ENCODE results near the gene MRPL17. TPM values are rescaled to one million over a fixed set of nuclear protein-coding genes. Genes with fewer than 3 reads are reported as not detected.

MRPL17 gene
- total and polyA plus RNA-seq, 2 experiments from 2014 or later: 26.7 to 81.8 TPM

DNA sequence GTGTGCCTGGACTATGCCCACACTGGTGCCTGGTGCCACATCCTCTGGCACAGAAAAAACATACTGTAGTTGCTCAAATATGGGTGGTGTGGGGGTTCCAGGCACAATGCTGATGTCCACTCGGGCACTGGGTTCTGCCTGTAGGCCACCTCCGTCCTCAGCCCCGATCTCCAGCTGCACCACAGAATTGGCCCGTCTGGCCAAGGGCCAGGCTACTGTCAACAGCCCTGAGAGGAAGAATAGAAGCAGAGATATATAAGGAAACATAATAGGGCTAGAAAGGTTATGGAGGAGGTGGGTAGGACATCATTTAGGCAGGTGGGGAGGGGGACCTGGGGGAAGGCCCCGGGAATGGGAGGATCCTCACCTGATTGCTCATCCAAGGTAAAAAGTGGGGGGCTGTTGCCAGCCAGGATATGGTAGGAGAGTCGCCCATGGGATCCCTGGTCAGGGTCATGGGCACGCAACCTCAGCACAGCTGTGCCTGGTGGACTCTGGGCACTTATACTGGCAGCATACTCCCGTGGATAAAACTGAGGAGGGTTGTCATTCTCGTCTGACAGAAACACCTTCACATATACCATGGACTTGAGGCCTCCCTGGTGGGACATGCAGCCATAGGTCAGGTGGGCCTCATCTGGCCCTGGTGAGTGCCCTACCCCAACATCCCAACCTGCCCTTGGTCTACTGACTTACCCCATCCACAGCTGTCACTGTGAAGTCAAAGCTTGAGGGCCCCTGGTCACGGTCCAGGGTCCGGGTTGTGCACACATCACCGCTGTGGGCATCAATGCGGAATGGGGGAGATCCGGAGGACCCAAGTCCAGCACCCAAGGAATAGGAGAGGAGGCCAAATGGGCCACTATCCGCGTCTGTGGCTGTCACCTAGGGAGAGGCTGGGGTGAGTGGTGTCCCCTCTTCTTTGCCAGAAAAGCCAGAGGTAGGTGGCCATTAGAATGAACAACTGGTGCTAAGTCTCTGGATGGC lies 49.4 kb downstream of the MRPL17 start:
- DNase-seq (ENCODE audit: low spot score) (no peak), ATAC-seq (no peak)
- Histone ChIP-seq H3K4me2 (no peak overlapping the region), H3K36me3 (ENCODE audit: insufficient read depth) (no peaks in the 10 kb centered on the region), H3K79me2 (replicated peaks; ENCODE audit: insufficient read depth) (no peaks in the 10 kb centered on the region), H3K27me3 (ENCODE audit: insufficient read depth) (peaks cover 33% of the 10 kb centered on the region), H3F3A (replicated peaks; ENCODE audit: low read depth) (no peaks in the 10 kb centered on the region; the same call in 1 of the 2 replicates), H3K9me2 (ENCODE audit: insufficient read depth) (no peaks in the 10 kb centered on the region), H3K4me3 (no peak overlapping the region), H3K4me1 (ENCODE audit: insufficient read depth) (no peaks in the 10 kb centered on the region; the same call in 1 of the 2 replicates), H4K20me1 (replicated peaks; ENCODE audit: insufficient read depth) (no peaks in the 10 kb centered on the region), H2AFZ (no peak overlapping the region), H3K27ac (ENCODE audit: low read depth) (no peak overlapping the region)
- Mint-ChIP-seq H3K9me3 (no peaks in the 10 kb centered on the region; the same call in 2 of the 3 replicates), H3K4me1 (peaks cover 9% of the 10 kb centered on the region), H3K4me3 (no peak overlapping the region), H3K27me3 (ENCODE audit: insufficient read depth, low read depth, poor library complexity) (peaks cover 29% of the 10 kb centered on the region), H3K27ac (no peak overlapping the region), H3K36me3 (ENCODE audit: low read depth) (peaks cover 5% of the 10 kb centered on the region; the same call in 1 of the 3 replicates)
- no peak for TF ChIP-seq ZNF462 (CRISPR knock-in tag; IDR thresholded peaks at IDR 0.05)
- no peak for TF ChIP-seq EZH2 (IDR thresholded peaks at IDR 0.05; ENCODE audit: low read depth, unreplicated experiment)
- no peak for TF ChIP-seq ZNF331 (CRISPR knock-in tag; IDR thresholded peaks at IDR 0.05; ENCODE audit: low read depth)
- TF ChIP-seq STAT1 (IDR thresholded peaks at IDR 0.05; ENCODE audit: unreplicated experiment): no peak
- no peak for TF ChIP-seq POLR2AphosphoS5 (IDR thresholded peaks at IDR 0.05; ENCODE audit: low read depth)
- TF ChIP-seq JUNB (IDR thresholded peaks at IDR 0.05; ENCODE audit: unreplicated experiment): no peak
- TF ChIP-seq CTCF (conservative IDR thresholded peaks at IDR 0.05; ENCODE audit: low read depth in 2 of 2): no peak
- TF ChIP-seq EZH2phosphoT487 (IDR thresholded peaks at IDR 0.05; ENCODE audit: unreplicated experiment): no peak
- no peak for TF ChIP-seq CREB1 (CRISPR knock-in tag; IDR thresholded peaks at IDR 0.05; ENCODE audit: low read depth)
- TF ChIP-seq ZNF114 (CRISPR knock-in tag; IDR thresholded peaks at IDR 0.05): no peak
- TF ChIP-seq ETS1 (IDR thresholded peaks at IDR 0.05): no peak
- TF ChIP-seq NANOG (IDR thresholded peaks at IDR 0.05; ENCODE audit: borderline replicate concordance): no peak

Data from GM23338 (cell line).